GM12891 (cell line): Measurements from ENCODE around the gene TRPV5.

Experiments used
- PAX5 ChIP-seq: IDR thresholded peaks from 2 replicates; pipeline ENCODE4 v1.6.1; 2011; ENCODE audit warnings: low read length, moderate library complexity, mild to moderate bottlenecking; ENCODE audit not compliant: insufficient read depth, severe bottlenecking
- POLR2A ChIP-seq: IDR thresholded peaks from 2 replicates; pipeline ENCODE4 v1.6.1; 2011; ENCODE audit warnings: low read depth, low read length, control low read depth
- POLR2AphosphoS5 ChIP-seq: IDR thresholded peaks from 2 replicates; pipeline ENCODE4 v1.6.1; 2011; ENCODE audit warnings: low read depth, low read length, control low read depth
- POU2F2 ChIP-seq: IDR thresholded peaks from 2 replicates; pipeline ENCODE4 v1.6.1; 2011; ENCODE audit warnings: low read depth, mild to moderate bottlenecking, control low read depth, low read length, moderate library complexity
- SPI1 ChIP-seq: IDR thresholded peaks from 2 replicates; pipeline ENCODE4 v1.6.1; 2011; ENCODE audit warnings: low read depth, low read length, control low read depth
- TAF1 ChIP-seq: IDR thresholded peaks from 2 replicates; pipeline ENCODE4 v1.6.1; 2011; ENCODE audit warnings: low read depth, low read length, control low read depth

DNA sequence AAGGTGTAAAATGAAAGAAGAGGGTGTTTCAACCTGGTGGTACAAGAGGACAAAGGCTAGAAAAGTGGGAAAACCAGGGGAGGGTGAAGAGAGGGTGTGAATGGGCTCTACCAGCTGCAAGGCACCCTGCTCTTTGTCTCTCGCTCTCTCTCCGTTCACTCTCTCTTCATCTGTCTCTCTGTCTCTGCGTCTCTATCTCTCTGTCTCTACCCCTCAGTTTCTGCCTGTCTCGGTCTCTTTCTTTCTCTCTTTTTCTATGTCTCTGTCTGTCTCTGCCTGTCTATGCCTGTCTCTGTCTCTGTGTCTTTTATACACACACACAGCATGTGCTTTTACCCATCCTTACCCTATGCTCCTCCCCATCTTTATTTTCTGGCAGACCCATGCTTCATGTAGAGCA is 5.1 kb upstream of the TRPV5 start:
- TF ChIP-seq POLR2A = no peak
- no peak for TF ChIP-seq PAX5
- no peak for TF ChIP-seq POLR2AphosphoS5
- no peak for TF ChIP-seq TAF1
- TF ChIP-seq SPI1 = no peak
- no peak for TF ChIP-seq POU2F2
